GM21447 (cell line): ENCODE data around the gene MYBBP1A.

ENCODE experiments used
- ATAC-seq: cut with Tn5 transposase; IDR thresholded peaks from one replicate; pipeline ENCODE4 v1.9.1; 2021; ENCODE audit not compliant: unreplicated experiment

MYBBP1A gene

DNA sequence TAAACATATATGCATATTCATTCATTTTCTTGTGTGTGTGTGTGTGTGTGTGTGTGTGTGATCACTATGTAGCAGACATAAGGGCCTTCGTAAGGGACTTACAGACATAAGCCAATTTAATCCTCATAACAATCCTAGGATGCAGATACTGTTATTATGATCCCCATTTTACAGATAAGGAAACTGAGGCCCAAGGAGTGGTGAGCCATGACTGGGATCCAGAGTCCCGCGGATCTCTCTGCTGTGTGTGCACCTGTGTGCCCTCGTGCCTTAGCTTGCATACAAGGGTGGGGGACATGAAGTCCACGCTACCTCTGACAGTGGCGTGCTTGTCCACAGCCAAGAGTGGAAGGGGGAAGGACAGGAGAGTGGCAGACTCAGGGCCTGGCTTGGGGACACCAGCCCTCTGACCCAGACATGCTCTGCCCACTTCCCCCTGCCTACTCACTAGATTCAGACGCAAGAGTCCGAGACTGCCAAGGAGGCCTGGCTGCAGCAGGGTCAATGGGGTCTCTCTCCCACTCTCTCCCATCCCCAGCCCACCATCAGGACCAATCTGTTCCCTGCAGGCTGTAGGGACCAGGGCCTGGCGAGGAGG, 19.4 kb upstream of the MYBBP1A start:
- no peak for ATAC-seq

- ATAC-seq, result no peak
Measured at GRCh38 chr17:4573669-4574068, 18.5 kb upstream of the MYBBP1A start.

GRCh38 chr17:4573115-4573514, 17.9 kb upstream of the MYBBP1A start:
- no peak for ATAC-seq

DNA sequence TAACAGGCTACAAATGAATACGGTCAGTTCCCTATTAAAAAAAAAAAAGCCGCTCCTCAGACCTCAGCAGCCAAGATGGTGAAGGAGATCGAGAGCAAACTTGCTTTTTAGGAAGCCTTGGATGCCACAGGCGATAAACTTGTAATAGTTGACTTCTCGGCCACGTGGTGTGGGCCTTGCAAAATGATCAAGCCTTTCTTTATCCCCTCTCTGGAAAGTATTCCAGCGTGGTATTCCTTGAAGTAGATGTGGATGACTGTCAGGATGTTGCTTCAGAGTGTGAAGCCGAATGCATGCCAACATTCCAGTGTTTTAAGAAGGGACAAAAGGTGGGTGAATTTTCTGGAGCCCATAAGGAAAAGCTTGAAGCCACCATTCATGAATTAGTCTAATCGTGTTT, 16.9 kb upstream of the MYBBP1A start:
- ATAC-seq, result no peak

DNA sequence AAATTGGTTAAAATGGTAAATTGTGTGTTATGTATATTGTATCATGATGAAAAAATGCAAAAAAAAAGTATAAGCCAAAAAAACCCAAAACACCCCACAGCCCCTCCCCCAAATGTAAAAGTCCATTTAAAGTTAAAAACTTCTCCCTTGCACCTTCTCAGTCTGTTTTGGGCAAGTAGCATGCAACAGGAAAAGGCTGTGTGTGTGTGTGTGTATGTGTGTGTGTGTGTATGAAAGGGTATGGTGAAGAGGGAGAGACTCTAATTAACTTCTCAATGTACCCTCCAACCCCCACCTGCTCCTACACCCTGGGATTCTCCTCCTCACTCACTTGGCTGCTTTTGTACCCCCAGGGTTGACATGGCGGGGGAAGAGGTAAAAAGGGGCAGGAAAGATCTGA, 14.4 kb upstream of the MYBBP1A start:
- no peak for ATAC-seq

DNA sequence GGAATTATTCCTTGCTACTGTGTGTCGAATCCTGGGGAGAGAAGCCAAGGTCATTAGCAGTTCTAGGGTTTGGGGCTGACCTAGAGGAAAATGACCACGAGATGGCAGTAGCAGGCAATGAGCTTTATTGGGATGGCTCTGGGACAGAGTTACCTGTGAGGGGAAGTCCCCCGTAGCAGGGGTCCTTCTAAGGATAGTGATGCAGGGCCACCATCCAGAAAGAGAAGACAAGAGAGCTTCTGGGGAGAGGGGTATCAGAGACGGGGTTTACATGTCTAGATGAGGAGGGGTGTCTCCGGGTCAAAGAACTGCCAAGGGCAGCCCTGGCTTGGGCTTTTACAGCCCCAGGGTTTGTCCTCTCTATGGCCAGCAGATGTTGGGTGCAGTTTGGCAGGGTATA, 11.6 kb upstream of the MYBBP1A start:
- ATAC-seq, result no peak

DNA sequence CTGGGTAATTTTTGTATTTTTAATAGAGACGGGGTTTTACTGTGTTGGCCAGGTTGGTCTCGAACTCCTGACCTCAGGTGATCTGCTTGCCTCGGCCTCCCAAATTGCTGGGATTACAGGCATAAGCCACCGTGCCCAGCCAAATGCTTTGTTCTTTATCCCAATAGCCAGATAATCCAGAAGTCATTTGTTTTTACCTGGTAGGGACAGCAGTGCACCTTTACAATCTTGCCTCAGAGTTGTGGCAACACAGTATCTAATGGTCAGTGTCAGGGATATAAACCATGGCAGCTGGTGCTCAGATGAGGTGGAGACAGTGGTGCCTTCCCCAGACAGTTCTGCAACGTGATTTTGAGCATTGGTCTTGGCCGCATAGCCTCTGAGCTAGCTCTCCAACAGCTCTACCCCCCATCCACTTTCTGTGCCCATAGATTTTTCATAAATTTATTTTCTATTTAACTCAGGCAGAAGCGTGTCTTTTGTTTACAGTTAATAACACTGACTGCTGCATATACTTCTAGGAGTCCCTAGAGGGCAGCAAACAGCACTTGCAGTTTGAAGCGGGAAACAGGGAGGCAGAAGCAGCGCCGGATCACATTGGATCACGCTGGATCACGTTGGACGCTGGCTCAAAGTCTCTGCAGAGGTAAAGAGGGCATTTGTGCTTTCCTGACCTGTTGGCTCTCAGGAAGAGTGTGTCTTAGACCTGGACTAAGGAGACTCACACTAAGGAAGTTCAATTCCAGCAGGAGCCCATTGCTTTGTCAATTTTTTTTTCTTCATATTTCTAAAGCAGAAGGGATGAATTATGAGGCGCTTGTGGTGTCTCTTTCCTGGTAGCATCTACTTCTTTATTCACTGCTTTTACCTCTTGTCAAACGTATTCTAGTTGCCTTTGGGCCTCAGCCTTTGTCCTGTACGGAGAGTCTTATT, 10.3 kb upstream of the MYBBP1A start:
- ATAC-seq, result no peak

- no peak for ATAC-seq
Measured at GRCh38 chr17:4562015-4562969, 7.1 kb upstream of the MYBBP1A start.

- ATAC-seq, result no peak
Measured at GRCh38 chr17:4560837-4561256, 5.7 kb upstream of the MYBBP1A start.

- ATAC-seq, result no peak
Measured at GRCh38 chr17:4560421-4560820, 5.2 kb upstream of the MYBBP1A start, which contains the start of gene GGT6. TSS of gene GGT6 (minus strand) at chr17:4560577. CDS start at chr17:4560521, 56 bp downstream.

DNA sequence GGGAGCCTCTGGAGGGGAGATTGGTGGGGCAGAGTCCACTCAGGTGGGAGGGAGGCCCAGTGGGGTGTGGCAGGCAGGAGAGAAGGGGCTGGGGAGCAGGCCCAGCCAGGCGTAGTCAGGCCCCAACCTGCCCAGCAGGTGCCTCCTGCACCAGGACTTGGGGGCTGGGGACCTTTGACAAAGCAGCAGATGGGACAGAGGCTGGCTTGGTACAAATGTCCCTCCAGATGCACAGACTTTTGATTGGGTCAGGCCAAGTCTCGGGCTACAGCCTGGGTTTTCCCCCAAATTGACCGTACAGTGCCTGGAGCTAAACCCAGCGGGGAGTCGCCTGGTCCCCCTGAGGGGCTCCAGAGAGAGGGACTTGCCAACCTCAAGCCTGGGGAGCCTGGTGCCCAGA, 4.8 kb upstream of the MYBBP1A start:
- ATAC-seq, result no peak

GRCh38 chr17:4559139-4559791, 4.1 kb upstream of the MYBBP1A start:
- ATAC-seq, result no peak

DNA sequence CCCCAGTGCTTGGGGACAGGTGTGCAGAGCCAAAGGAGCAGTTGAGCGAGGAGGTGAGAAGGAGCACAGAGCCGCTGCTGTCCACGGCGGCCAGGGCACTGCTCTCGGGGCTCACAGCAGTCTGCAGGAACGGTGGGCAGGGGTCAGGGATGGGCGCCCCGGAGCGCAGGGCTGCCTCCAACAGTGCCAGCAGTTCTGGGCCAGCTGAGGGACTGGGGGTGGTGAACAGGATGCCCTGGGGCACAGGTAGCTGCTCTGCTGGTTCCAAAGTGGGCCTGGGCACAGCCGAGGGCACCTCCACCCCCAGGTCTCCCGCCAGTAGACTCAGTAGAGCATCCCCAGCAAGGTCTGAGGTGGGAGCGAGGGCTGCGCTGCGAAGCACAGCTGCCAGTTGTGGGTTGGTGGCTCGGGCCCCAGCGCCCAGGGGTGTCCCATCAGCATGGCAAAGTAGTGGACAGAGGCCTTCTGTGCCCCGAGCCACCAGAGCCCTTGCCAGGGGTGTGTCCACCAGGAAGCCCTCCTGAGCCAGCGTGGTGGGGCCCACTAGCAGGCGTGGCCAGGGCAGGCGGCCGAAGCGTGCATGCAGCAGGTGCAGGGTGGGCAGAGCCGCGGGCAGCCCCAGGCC, 3.3 kb upstream of the MYBBP1A start:
- ATAC-seq, result no peak

GRCh38 chr17:4557626-4558346, 2.6 kb upstream of the MYBBP1A start:
- no peak for ATAC-seq

GRCh38 chr17:4556996-4557395, 1.8 kb upstream of the MYBBP1A start:
- ATAC-seq, result no peak

DNA sequence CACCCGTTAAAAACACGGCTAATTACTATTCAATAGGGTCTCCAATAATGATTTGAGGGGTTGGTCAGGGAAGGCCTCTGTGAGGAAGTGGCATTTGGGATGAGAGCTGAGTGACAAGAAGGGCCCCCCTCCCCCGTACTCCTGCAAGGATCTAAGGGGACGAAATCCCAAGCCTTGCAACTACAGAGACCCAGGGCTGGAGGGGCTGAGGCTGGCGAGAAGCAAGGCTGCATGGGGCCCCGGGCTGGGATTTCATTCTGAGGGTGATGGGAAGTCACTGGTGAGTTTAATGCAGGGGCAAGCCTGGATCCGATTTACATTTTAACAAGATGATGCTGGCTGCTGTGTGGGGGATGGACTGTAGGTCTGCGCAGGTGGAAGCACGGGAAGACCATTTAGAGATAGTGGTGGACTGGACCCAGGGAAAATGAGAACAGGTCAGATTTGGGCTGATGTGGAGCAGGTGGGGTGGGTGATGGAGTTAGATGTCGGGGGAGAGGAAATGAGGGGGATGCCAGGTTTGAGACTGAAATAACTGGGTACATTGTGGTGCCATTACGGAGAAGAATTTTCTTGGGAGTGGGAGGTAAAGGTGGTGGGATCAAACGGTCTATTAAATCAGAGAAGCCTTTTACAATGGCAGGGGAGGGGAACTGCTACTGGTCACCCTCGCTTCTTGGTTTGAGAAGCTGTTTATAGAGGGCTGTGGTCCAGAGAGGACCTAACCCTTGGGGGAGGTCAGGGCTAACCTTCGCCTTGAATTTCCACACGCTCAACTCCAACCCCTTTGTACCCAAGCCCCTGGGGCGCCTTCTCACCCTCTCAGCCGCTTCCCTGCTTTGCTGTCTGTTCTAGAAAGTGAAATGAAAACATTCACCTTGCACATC, 932 bp upstream of the MYBBP1A start:
- no peak for ATAC-seq

DNA sequence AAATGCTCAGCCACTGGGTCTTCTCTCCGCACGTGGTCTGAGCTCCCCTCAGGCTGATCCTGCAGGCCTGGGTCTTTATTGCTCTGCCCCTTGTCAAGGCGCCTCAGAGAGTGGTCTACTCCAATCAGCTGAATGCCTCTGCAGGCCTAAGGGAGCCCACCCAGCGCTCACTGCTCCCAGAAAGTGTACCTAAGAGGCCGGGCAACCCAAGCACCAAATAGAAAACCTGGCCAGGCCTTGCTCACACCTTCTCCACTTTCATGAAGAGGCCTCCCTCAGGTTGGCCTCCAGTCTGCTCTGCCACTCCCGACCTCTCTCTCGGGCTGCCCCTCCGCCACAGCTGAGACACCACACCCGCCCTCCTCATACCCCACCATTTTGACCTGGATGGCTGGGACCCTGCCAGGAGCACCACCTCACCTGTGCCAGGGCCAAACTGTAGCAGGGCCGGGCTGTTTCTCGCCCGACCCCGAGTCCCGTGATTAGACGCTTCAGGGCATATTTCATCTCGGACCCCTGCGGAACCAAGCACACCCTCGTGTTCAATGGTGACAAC, 665 bp downstream of the MYBBP1A start:
- no peak for ATAC-seq

DNA sequence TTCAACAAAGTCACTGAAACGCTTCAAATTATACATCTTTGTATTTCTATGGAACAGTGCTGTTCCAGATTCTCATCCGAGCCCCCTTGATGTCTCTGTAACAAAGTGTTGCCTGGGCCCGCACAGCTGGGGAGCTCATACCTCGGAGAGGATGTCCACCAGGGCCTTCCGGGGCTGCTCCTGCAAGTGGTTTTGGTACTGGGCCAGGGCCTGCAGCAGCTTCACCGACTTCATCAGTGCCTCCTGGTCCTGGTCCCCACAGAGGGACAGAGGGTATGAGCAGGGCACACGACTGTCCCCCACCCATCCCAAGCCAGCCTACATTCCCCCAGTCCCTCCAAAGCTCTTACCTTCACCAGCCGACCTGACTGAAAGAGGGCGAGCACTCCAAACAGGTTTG, 1.5 kb downstream of the MYBBP1A start:
- ATAC-seq, result no peak
